NCI-H2081 treated with DMSO at 0.1 percent for 48 hours (cell line): ENCODE results near the gene DLG2.

Experiments used
- DNase-seq: peaks from one replicate; lab custom pipeline; 2025; lab: John Stamatoyannopoulos, UW

Gene DLG2

DNA sequence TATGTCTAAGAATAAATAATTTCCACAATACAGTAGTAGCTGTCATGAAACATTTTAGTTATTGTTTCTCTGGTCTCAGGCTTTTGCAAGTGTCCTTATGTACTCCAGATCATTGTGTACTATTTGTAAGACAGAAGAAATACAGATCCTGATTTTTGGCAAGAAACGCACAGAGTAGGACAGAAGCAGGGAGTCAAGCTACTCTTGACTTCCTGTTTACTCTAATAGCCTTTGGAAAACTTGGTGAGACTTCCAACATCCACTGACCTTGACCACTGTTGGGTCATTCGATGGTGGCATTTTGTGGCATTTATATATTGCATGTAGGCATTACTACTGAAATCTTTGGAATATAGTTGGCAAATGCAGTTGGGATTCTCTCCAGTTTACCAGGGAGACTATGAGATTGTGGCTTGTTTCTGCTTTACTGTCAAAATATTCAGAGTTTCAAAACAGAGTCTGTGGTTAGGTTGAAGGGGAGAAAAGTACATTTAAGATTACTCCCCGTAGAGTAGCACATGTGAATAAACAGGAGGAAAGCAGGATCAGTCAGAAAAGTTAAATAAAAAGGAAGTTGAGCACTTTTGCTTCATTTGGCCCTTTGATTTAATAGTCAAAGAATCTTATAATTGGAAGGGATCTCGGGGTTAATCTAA is 1614.8 kb downstream of the DLG2 start:
- no peak for DNase-seq

DNA sequence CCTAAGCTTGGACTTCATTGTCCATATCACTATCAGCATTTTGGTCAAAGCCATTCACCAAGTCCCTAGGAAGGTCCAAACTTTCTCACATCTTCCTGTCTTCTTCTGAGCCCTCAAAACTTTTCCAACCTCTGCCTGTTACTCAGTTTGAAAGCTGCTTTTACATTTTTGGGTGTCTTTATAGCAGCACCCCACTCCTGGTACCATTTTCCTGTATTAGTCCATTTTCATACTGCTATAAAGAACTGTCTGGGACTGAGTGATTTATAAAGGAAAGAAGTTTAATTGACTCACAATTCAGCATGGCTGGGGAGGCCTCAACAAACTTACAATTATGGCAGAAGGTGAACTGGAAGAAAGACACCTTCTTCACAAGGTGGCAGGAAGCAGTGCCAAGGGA is 1624.0 kb downstream of the DLG2 start:
- DNase-seq = no peak

DNA sequence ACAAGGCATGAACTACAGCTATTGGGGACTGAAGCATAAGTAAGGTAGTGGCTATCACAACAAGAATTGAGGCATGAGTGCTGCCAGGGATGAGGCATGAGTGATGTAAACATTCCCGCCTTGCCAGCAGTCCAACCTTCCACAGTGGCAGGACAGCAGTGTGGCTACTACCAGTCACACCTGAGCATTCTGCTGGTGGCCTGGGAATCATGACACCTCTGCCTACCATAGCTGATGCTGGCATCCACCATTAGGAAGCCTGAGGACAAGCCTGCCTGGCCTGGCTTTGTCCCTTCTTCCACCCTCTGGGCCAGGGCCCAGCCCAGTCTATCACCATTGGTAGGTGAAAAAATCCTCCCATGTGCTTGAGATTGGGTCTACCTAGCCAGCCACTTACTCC is 1628.2 kb downstream of the DLG2 start:
- DNase-seq = no peak

- DNase-seq = no peak
Measured at GRCh38 chr11:83990160-83990733, 1636.9 kb downstream of the DLG2 start.

- no peak for DNase-seq
Measured at GRCh38 chr11:83982825-83983224, 1644.3 kb downstream of the DLG2 start.

GRCh38 chr11:83979593-83979992 is 1647.6 kb downstream of the DLG2 start:
- no peak for DNase-seq

DNA sequence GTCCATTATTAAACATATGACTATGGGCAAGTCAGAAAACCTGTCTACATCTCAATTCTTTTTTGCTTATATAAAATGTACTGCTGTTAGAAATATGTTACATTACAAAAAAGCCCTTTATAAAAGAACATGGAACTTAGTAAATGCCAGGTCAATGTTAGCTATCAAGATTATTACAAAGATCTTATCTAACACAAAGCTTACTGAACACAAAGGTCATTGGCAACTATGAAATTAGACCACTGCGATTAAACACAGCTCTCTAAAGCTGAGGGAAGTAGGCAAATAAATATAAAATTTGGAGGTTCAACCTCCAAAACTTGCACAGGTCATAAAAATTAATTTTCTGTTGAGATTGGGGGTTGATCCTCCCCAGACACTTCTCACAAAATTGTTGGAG is 1648.2 kb downstream of the DLG2 start:
- no peak for DNase-seq

- DNase-seq = no peak
Measured at GRCh38 chr11:83976086-83976485, 1651.1 kb downstream of the DLG2 start.

GRCh38 chr11:83972536-83972935 is 1654.6 kb downstream of the DLG2 start:
- DNase-seq = no peak

DNA sequence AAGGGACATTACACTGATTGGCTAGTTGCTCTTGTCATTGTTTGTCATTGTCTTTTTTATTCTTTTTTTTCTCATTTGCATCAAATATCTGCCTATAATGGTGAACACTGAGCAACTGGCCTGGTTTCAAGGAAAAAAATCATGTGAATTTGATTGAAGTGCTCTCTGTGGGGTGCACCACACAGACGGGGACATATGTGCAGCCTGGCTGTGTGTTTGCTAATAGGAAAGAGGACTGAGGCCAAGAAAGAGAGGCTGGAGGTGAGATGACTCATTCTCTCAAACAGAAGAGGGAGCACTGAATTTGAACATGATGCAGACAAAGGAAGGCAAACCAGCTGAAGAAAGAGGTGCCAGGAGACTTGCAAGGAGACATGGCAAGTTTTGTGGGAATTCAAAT is 1656.1 kb downstream of the DLG2 start:
- no peak for DNase-seq

DNA sequence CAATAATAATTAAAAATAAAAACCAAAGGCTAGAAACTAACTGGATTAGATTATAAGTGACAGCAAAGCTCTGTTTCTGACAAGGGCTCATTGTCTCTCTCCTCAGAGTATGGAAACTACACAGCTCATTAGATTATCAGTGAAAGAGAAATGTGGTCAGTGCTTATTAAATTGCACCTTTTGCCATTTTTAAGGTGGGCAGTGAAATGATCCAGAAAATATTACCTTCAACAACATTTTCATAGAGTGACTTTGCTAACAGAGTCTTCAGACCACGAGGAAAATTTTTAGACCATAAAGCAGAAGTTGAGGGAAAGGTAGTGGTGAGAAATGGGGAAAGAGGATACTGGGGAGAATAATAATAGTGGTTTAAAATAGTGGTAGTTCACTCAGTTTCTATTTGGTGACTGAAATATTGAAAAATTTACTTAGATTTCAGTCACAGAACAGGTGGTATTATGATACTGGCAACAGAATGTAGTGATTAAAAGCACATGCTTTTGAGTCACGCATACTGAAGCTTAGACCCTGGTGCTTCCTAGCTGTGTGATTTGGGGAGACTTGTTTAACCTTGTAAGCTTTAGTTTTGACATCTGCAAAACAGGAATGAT is 1657.0 kb downstream of the DLG2 start:
- no peak for DNase-seq

DNA sequence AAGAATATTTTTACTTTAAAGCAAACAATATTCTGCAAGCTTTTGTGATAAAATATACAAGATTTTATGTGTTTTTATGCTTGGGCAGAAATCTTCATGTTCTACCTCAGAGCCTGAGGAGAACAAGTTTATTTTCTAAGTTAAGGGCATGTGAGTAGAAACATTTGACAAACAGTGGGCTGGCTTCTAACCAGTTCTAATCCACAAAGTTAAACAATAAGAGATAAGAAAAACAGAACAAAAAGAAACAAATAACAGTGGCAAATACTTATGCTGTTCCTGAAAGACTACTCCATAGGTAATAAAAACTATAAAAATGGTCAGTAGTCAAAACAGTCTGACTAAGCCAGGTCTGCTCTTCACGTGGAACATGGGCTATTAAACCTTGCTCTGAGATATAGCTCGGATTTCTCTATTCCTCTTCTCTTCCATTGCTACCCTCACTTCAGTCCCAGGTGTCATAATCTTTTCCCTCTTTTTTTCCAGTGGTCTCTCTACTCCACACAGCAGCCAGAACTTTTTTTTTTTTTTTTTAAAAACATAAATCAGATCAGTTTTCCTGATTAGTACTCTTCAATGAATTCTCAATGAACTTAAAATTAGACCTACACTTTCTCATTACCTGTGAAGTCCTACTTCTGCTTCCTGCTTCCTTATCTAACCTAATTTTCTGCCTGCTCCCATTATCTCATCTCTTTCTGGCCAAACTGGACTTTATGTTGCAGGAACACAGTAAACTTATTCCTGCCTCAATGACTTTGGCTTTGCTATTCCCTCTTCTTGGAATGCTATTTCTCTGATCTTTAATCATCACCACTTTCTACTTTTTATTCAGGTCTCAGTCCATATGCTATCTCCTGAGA is 1669.9 kb downstream of the DLG2 start:
- DNase-seq = no peak

DNA sequence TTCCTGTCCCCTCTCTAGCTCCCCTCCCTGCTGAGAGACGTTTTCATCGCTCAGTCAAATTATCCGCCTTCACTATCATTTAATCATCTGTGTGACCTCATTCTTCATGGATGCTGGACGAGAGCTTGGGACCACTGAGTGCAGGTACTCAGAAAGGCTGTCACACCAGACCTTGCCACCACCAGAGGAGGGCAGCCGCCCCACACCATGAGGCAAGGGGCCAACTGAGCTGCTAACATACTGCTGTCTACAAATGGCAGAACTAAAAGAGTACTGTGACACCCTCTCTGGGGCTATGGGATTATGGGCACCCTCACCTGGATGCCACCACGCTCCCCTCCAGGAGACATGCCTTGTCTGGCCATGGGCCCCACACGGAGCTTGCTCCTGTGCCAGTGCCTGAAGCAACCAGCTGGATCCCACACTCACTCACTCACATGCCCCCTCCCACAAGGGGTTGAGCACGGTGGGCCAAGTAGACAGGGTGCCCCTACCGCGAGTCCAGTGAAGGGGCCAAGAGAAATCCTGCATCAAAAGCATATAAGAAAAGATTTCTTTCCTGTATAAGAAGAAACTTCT is 1670.9 kb downstream of the DLG2 start:
- DNase-seq = no peak

GRCh38 chr11:83954780-83955179 is 1672.4 kb downstream of the DLG2 start:
- DNase-seq = no peak

- no peak for DNase-seq
Measured at GRCh38 chr11:83951521-83951920, 1675.6 kb downstream of the DLG2 start.

DNA sequence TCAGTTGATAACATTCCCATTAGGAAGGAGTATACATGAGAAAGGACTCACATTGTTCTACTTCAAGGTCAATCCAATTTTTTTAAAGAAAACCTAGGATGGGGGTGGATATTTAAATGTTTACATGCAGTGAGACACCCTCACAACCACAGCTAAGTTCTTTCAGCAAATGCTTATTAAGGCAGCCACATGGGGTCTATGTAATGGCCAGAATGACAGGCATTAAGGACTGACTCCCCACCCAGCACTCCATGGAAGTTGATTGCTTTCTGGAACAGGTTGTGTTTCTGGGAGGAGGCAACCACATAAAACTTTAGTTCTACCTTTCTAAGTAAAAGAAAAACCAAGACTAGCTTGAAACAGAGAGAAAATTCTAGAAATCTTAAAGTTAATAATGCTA is 1678.9 kb downstream of the DLG2 start:
- no peak for DNase-seq

- no peak for DNase-seq
Measured at GRCh38 chr11:83945976-83946375, 1681.2 kb downstream of the DLG2 start.

GRCh38 chr11:83941050-83941449 is 1686.1 kb downstream of the DLG2 start:
- no peak for DNase-seq

- no peak for DNase-seq
Measured at GRCh38 chr11:83938148-83938547, 1689.0 kb downstream of the DLG2 start.

DNA sequence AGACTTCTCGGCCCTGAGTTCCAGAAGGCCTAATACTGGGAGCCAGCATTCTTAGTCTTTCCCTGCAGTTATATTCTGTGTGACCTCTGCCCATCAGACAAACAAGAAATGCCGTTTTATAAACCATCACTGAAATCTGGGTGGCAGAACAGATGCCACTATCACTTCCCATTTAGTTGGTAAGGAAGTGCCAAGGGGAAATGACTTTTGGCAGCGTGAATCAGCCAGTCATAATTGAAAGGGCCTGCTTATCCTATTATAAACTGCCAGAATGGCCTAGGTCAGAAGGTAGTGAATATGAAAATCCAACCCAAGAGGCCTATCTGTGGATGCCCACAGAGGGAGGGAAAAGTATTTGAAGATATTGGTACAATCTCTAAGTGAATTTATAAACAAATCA is 1694.1 kb downstream of the DLG2 start:
- no peak for DNase-seq

GRCh38 chr11:83927422-83927821 is 1699.7 kb downstream of the DLG2 start:
- DNase-seq = no peak

- DNase-seq = no peak
Measured at GRCh38 chr11:83924795-83925542, 1702.2 kb downstream of the DLG2 start.
